Progenitor cell of endocrine pancreas (in vitro differentiated cells): ENCODE results near the gene KYAT1. TPM values are rescaled to one million over a fixed set of nuclear protein-coding genes. Genes with fewer than 3 reads are reported as not detected.
A peak's percentile ranks its signal among the peaks of the same experiment; 100 is the strongest.

Source experiments
- DNase-seq: peaks from one replicate; pipeline ENCODE4 v3.0.0; 2021; ENCODE audit warnings: low spot score; ENCODE audit not compliant: unreplicated experiment
- H3K27ac Mint-ChIP-seq: 2 replicates; pipeline ENCODE4 v1.8.0; 2021; ENCODE audit warnings: mild to moderate bottlenecking, moderate library complexity, mixed read lengths
- H3K27me3 Mint-ChIP-seq: 2 replicates; pipeline ENCODE4 v1.8.0; 2021; ENCODE audit warnings: mixed read lengths
- H3K36me3 Mint-ChIP-seq: 2 replicates; pipeline ENCODE4 v1.8.0; 2022; ENCODE audit warnings: mixed read lengths; ENCODE audit not compliant: insufficient read depth
- H3K4me1 Mint-ChIP-seq: 2 replicates; pipeline ENCODE4 v1.8.0; 2021; ENCODE audit warnings: low read depth, mixed read lengths
- H3K4me3 Mint-ChIP-seq: 2 replicates; pipeline ENCODE4 v1.8.0; 2021; ENCODE audit warnings: low read depth, mild to moderate bottlenecking, moderate library complexity, mixed read lengths
- H3K9me3 Mint-ChIP-seq: 2 replicates; pipeline ENCODE4 v1.8.0; 2021; ENCODE audit warnings: low read depth, mixed read lengths
- total RNA-seq: library from RNA; stranded (reverse); gene quantifications from 2 replicates; pipeline ENCODE4 v1.2.1, GENCODE V29; 2021
- TF ChIP-seq, protein P1 (sequence below): fragments of 200-600 bp; sonication (generic); IDR thresholded peaks from one replicate; pipeline ENCODE4 v1.5.0; 2021; ENCODE audit warnings: antibody characterized with exemption, mild to moderate bottlenecking; ENCODE audit not compliant: unreplicated experiment

KYAT1 gene
- total RNA-seq, 1 donor from 2014 or later = 11.7 TPM

DNA sequence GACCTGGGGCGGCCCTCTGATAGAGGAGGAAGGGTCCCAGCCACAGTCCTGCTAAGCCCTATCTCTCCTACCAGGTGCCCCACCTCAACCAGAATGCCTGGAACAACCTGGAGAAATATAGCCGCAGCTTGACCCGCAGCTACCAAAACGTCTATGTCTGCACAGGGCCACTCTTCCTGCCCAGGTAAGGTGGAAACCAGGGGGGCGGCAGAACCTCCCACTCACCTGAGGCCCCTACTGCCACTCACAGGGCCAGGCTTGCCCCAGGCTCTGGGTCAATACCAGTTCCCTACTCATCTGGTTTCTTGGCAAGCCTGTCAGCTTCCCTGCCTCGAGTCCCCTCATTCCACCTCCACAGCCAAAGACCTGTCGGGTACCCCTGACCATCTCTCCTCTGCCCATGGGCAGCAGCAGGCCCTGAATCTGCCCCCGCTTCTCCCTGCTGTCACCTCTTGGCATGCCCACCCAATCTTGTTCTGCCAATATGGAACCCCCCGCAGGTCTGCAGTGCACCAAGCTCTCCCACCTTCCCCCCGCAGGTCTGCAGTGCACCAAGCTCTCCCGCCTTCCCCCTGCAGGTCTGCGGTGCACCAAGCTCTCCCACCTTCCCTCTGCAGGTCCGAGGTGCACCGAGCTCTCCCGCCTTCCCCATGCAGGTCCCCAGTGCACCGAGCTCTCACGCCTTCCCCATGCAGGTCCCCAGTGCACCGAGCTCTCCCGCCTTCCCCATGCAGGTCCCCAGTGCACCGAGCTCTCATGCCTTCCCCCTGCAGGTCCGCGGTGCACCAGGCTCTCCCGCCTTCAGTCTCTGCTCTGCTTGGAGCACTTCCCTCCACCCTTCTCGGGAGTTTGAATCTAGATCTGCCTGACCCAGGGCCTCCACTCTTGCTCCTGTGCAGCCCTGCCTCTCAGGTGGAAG, 60.8 kb downstream of the KYAT1 start:
- Mint-ChIP-seq H3K4me1 (peaks cover 3% of the 10 kb centered on the region), H3K4me3 (no peak overlapping the region), H3K27me3 (no peaks in the 10 kb centered on the region), H3K9me3 (no peaks in the 10 kb centered on the region), H3K36me3 (peaks cover 4% of the 10 kb centered on the region), H3K27ac (no peak overlapping the region)
- TF ChIP-seq, protein P1, sequence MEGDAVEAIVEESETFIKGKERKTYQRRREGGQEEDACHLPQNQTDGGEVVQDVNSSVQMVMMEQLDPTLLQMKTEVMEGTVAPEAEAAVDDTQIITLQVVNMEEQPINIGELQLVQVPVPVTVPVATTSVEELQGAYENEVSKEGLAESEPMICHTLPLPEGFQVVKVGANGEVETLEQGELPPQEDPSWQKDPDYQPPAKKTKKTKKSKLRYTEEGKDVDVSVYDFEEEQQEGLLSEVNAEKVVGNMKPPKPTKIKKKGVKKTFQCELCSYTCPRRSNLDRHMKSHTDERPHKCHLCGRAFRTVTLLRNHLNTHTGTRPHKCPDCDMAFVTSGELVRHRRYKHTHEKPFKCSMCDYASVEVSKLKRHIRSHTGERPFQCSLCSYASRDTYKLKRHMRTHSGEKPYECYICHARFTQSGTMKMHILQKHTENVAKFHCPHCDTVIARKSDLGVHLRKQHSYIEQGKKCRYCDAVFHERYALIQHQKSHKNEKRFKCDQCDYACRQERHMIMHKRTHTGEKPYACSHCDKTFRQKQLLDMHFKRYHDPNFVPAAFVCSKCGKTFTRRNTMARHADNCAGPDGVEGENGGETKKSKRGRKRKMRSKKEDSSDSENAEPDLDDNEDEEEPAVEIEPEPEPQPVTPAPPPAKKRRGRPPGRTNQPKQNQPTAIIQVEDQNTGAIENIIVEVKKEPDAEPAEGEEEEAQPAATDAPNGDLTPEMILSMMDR = no peak
- no peak for DNase-seq

DNA sequence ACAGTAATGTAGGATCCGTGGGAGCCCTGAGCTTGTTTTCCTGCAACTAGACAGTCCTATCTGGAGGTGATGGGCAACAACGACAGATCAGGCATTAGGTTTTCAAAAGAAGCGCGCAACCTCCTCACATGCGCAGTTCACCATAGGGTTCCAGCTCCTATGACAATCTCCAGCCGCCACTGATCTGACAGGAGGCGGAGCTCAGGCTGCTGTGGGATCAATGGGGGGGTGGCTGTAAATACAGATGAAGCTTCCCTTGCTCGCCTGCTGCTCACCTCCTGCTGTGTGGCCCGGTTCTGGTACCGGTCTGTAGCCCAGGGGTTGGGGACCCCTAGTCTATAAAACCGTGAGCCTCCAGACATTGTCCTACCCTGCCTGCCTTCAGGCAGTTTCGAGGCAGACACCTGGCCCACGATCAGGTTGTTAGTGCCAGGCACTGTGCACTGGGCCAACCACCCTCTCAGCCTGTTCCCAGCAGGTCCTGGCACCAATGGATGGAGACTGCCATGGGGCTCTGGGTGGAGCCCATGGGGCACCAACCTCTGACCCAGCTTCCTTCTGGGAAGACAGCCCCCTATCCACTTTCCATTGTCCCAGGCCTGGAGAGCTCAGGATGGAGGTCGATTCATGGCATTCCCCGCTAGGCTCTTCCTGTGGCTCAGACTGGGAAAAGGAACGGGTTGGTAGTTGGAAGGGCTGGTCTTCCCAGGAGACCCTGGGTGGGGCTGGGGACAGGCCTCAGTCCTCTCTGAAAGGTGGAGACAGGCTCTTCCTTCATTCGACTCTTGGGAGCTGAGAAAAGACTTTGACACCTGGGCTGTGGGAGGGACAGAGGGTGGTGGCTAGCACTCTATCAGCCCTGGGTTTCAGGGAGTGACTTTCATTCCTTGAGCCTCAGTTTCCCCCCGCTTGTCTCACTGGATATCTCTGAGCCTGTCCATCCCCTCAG, 61.8 kb downstream of the KYAT1 start:
- no peaks in the 10 kb centered on the region for H3K9me3 Mint-ChIP-seq
- H3K27me3 Mint-ChIP-seq = no peaks in the 10 kb centered on the region
- peak overlapping the region; percentile 42 for H3K4me3 Mint-ChIP-seq
- H3K36me3 Mint-ChIP-seq = peaks cover 4% of the 10 kb centered on the region
- DNase-seq = no peak
- TF ChIP-seq, protein P1 = no peak
- no peak overlapping the region for H3K27ac Mint-ChIP-seq
- H3K4me1 Mint-ChIP-seq = peaks cover 3% of the 10 kb centered on the region

DNA sequence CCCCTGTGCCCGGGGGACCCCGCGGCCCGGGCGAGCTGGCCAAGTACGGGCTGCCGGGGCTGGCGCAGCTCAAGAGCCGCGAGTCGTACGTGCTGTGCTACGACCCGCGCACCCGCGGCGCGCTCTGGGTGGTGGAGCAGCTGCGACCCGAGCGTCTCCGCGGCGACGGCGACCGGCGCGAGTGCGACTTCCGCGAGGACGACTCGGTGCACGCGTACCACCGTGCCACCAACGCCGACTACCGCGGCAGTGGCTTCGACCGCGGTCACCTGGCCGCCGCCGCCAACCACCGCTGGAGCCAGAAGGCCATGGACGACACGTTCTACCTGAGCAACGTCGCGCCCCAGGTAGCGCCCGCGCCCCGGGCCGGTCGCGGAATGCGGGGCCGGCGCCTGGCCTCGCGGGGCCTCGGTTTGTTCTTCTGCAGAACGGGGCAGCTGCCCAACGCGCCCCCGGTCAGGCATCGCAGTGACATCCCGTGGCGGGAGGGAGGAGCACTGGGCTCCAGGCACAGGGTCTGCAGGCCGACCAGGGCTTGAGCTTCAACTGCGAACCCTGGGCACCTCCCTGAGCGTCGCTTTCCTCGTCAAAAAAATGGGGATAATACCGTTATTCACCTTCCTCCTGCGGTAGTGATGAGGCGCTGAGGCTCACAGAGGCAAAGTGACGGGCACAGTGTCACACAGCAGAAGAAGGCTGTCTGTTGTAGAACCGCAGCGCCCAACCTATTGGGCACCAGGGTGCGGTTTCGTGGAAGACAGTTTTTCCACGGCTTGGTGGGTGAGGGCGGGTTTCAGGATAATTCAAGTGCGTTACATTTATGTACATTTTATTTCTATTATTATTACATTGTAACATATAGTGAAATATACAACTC, 62.7 kb downstream of the KYAT1 start:
- Mint-ChIP-seq H3K27me3 (no peaks in the 10 kb centered on the region), H3K4me3 (peak overlapping the region; percentile 74)
- TF ChIP-seq, protein P1 = no peak

DNA sequence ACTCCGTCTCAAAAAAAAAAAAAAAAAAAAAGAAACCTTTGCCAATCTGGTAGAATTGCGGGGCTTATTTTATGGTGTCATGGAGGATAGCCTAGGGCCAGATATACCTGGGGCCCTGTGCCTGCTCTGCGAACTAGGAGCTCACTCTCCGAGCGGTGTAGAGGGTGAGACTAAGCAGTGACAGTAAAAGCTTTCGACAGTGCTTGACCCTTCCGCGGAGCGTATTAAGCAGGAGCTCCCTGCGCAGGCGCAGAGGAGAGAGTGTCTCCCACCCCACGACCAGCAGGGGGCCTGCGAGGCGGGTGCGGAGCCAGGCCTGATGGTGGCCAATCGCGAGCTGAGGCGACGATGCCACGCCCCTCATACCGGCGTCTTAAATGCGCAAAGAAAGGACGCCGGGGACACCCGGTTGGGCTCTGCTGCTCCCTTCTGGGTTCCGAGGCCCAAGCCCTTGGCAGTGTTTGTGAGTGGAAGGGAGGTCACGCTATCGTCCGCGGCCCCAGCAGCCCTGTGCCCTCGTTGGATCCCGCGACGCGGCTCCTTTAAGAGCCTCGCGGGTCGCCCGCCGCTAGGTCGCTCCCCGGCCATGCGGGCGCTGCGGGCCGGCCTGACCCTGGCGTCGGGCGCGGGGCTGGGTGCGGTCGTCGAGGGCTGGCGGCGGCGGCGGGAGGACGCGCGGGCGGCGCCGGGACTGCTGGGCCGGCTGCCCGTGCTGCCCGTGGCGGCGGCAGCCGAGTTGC, 63.5 kb downstream of the KYAT1 start, which contains the start of gene ENDOG:
Gene ENDOG (plus strand): TSS at position 402 of the 740 bp plus-strand sequence. CDS start 185 bp downstream, at position 587.
- Mint-ChIP-seq H3K9me3 (no peaks in the 10 kb centered on the region), H3K36me3 (peaks cover 2% of the 10 kb centered on the region)
- TF ChIP-seq, protein P1 = peak; percentile 97

More for the DNA sequence above, 62.7 kb downstream of the KYAT1 start:
- Mint-ChIP-seq H3K4me1 (peaks cover 3% of the 10 kb centered on the region), H3K36me3 (peaks cover 2% of the 10 kb centered on the region), H3K27ac (peak overlapping the region; percentile 76), H3K9me3 (no peaks in the 10 kb centered on the region)
- peak; percentile 31 for DNase-seq

More for the DNA sequence above, 63.5 kb downstream of the KYAT1 start, which contains the start of gene ENDOG:
- Mint-ChIP-seq H3K4me1 (peaks cover 3% of the 10 kb centered on the region), H3K27me3 (no peaks in the 10 kb centered on the region), H3K4me3 (peak within 1 kb of the TSS; percentile 74), H3K27ac (peak within 1 kb of the TSS; percentile 90)
- DNase-seq = peak; percentile 99
